IPS-20b (cell line): ENCODE results near the gene HDHD5.
"Not testable (repeated sequence)": the region's sequence is repeated elsewhere in the genome, so short reads cannot be mapped to it uniquely, and the experiment has no call there.

ENCODE experiments used
- H3K27ac ChIP-seq: one replicate; pipeline ENCODE4 v1.5.1; 2013; ENCODE audit warnings: low read length
- H3K27me3 ChIP-seq: 2 replicates; pipeline ENCODE4 v1.6.1; 2013; ENCODE audit warnings: mild to moderate bottlenecking, low read length, inconsistent platforms; ENCODE audit not compliant: insufficient read depth
- H3K36me3 ChIP-seq: 2 replicates; pipeline ENCODE4 v1.6.1; 2013; ENCODE audit warnings: low read depth, mild to moderate bottlenecking, inconsistent platforms, low read length, moderate library complexity; ENCODE audit not compliant: insufficient read depth
- H3K4me1 ChIP-seq: 2 replicates; pipeline ENCODE4 v1.6.1; 2013; ENCODE audit warnings: mild to moderate bottlenecking, control low read depth, inconsistent platforms, low read length, moderate library complexity; ENCODE audit not compliant: insufficient read depth
- H3K4me3 ChIP-seq: 2 replicates; pipeline ENCODE4 v1.5.1; 2013; ENCODE audit warnings: mild to moderate bottlenecking, low read length, inconsistent platforms
- H3K9ac ChIP-seq: 2 replicates; pipeline ENCODE4 v1.6.1; 2013; ENCODE audit warnings: low read depth, mild to moderate bottlenecking, inconsistent platforms, low read length, moderate library complexity
- H3K9me3 ChIP-seq: 2 replicates; pipeline ENCODE4 v1.6.1; 2013; ENCODE audit warnings: mild to moderate bottlenecking, low read depth, low read length, inconsistent platforms; ENCODE audit not compliant: insufficient read depth

HDHD5 gene

DNA sequence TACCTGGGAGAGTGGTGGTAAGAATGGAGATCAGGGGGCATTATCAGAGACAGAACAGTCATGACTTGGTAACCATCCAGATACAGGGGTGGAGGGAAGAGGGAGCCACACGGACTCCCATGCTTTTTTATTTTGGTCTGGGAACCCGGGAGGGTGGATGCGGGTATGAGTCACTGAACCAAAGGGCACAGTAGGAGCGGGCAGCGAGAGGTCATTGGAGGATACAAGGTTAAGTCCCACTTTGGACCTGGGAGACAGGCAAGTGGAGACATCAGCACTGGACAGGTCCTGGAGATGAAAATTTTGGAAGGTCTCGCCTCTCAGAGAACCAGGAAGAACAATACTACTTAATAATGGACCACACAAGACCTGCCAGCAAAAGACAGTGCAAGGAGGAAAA lies 6.7 kb downstream of the HDHD5 start:
- no peak overlapping the region for H3K27ac ChIP-seq
- no peaks in the 10 kb centered on the region for H3K27me3 ChIP-seq
- no peaks in the 10 kb centered on the region for H3K9me3 ChIP-seq

DNA sequence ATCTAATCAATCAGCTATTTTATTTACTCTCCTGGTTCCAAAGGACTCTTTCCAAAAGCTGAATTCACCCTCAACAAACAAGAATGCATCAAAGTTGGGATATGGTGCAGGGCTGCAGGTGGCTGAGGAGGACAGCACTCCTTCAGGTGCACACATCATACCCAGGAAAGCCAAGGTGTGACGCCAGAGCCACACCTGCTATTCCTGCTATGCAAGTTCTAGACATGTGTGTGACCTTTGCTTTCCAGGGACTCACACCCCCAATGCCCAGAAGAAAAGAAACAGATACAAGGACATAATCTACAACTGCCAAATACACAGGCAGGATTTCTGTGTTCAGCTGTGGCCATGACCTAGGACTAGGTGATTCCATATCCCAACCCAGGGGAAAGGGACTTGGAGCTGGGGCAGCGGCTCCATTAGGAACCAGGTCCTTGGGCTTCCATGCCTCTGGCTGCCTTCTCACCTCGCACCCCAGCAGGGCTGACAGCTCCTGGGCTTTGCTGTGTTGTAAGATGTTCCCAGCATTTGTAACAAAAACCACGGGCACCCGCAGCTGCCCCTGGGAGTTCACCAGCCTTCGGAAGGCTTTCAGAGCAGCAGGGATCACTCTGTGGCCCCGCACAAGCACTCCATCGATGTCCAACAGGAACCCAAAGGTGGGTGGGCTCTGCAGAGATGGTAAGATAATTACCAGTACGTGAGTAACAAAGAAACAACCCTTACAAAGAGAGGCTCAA lies 9.8 kb downstream of the HDHD5 start:
- Histone ChIP-seq H3K36me3 (peaks cover 20% of the 10 kb centered on the region), H3K9me3 (no peaks in the 10 kb centered on the region), H3K27ac (no peak overlapping the region), H3K4me3 (no peak overlapping the region), H3K27me3 (no peaks in the 10 kb centered on the region), H3K9ac (no peak overlapping the region), H3K4me1 (no peaks in the 10 kb centered on the region)

More for the DNA sequence above, 6.7 kb downstream of the HDHD5 start:
- no peaks in the 10 kb centered on the region for H3K4me1 ChIP-seq
- no peak overlapping the region for H3K9ac ChIP-seq
- peaks cover 14% of the 10 kb centered on the region; the same call in 1 of the 2 replicates for H3K36me3 ChIP-seq
- no peak overlapping the region for H3K4me3 ChIP-seq

DNA sequence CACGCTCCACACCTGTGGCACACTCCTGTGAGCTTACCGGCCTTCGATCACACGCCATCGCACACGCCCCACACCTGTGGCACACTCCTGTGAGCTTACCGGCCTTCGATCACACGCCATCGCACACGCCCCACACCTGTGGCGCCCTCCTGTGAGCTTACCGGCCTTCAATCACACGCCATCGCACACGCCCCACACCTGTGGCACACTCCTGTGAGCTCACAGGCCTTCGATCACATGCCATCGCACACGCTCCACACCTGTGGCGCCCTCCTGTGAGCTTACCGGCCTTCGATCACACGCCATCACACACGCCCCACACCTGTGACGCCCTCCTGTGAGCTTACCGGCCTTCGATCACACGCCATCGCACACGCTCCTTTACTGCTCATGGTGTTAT lies 11.6 kb downstream of the HDHD5 start:
- not testable (repeated sequence) for H3K27ac ChIP-seq, H3K4me3 ChIP-seq, H3K9me3 ChIP-seq, H3K4me1 ChIP-seq, H3K27me3 ChIP-seq, H3K9ac ChIP-seq
- H3K36me3 ChIP-seq = peaks cover 38% of the 10 kb centered on the region

DNA sequence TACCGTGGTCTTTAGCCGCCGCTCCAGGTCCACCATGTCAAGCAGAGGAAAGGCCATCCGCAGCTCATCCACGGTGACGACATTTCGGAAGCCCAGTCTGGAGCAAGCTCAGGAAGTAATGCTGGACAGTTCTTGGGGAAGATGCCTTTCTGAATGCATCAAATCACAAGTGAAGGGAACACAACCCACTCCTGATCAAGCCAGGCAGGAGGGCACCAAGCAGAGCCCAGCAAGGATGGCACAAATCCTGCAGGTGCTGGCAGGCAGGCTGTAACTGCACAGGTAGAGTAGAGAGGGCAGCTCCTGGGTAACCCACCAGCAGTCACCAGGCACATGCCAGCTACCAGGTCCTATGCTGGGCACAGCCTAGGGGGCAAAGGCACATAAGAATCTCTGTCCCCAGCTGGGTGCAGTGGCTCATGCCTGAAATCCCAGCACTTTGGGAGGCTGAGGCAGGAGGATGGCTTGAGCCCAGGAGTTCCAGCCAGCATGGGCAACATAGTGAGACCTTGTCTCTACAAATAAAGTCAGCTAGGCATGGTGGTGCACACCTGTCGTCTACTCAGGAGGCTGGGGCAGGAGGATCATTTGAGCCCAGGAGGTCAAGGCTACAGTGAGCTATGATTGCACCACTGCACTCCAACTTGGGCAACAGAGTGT lies 13.9 kb downstream of the HDHD5 start:
- H3K36me3 ChIP-seq = peaks cover 60% of the 10 kb centered on the region
- H3K9me3 ChIP-seq = no peaks in the 10 kb centered on the region
- no peaks in the 10 kb centered on the region for H3K4me1 ChIP-seq
- H3K9ac ChIP-seq = no peak overlapping the region
- H3K27me3 ChIP-seq = no peaks in the 10 kb centered on the region
- H3K27ac ChIP-seq = no peak overlapping the region
- H3K4me3 ChIP-seq = no peak overlapping the region

DNA sequence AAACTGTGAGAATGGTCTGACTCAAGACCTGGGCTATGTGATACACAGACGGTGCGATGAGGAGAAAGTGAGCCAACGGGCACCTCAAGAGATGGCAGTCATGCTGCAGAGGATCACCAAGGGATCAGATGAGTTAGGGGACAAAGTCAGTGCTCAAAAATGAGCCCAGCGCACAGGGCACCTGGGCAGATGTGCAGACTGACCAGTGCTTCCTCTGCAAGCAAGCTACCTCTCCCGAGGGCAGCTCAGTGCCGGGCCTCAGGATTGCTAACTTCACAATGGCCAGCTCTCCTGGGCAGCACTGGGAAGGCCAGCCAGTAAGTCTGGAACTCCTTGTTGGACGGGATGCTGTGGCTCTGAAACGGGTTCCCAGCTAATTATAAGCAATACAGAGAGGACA lies 15.3 kb downstream of the HDHD5 start:
- no peaks in the 10 kb centered on the region for H3K4me1 ChIP-seq
- H3K36me3 ChIP-seq = peaks cover 68% of the 10 kb centered on the region

DNA sequence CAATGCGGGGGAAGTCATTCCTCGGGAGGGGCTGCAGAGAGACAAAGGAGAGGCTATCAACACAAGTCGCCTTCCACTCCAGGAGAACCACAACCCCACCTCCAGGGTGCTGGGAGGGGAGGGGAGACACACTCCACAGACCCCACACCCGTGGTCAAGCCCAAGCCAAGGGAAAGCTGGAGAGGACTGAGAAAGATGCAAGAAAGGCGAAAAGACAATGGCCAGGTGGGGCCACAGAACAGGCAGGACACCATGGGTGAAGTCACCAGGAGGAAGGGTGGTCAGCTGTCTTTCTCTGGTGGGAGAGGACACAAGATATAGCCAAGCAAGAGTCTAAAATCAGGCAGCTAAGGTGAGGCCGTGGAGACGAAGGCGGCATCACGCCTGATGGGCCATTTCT lies 16.0 kb downstream of the HDHD5 start:
- no peak overlapping the region for H3K27ac ChIP-seq
- H3K9ac ChIP-seq = no peak overlapping the region
- H3K36me3 ChIP-seq = peaks cover 71% of the 10 kb centered on the region
- H3K27me3 ChIP-seq = no peaks in the 10 kb centered on the region
- no peaks in the 10 kb centered on the region for H3K4me1 ChIP-seq
- no peak overlapping the region for H3K4me3 ChIP-seq
- no peaks in the 10 kb centered on the region for H3K9me3 ChIP-seq

More for the DNA sequence above, 15.3 kb downstream of the HDHD5 start:
- Histone ChIP-seq H3K27me3 (no peaks in the 10 kb centered on the region), H3K9me3 (no peaks in the 10 kb centered on the region), H3K27ac (no peak overlapping the region), H3K4me3 (no peak overlapping the region), H3K9ac (no peak overlapping the region)

DNA sequence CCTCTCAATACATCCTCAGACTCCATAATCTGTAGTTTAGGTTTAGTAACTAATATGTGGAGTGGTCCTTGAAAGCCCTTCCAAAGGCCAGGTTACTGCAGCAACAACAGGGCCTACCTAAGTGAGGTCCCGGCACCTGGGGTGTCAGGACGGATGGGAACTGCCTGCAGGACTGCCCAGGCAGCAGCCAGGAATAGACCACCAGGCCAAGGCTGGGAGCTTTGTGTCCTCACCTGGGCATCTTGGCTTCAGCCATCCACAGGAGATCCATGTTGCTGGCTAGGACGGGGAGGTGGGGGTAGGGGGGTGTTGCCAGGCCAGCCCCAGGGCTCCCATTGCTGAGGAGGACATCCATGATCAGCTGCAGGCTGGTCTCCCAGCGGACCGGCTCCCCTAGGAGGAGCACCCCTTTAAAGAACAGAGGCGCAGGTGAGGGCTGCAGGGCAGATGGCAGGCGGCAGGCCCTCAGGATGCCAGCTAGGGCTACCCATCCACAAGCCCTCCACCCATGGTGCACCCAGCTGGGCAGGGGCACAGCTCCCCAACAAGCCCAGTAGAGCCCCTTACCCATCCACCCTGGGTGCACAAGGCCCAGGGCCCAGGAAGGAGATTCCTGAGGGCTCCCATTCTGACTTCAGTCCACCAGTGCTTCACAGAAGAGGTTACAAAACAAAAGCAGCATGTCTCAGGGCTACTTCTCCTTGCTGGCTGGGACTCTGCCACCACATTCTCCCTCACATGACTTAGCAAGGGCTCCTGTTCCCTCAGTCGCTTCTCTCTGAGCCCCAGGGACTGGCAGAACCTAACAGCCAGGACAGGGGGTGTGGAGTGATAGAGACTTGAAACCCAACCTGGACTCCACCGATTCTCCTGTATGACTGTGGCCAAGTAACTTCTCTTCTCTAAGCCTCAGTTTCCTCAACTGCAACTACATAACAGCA lies 18.0 kb downstream of the HDHD5 start:
- peaks cover 76% of the 10 kb centered on the region for H3K36me3 ChIP-seq
- H3K27me3 ChIP-seq = no peaks in the 10 kb centered on the region
- no peaks in the 10 kb centered on the region for H3K4me1 ChIP-seq
- no peaks in the 10 kb centered on the region for H3K9me3 ChIP-seq
- H3K9ac ChIP-seq = no peak overlapping the region
- H3K4me3 ChIP-seq = no peak overlapping the region
- H3K27ac ChIP-seq = no peak overlapping the region

DNA sequence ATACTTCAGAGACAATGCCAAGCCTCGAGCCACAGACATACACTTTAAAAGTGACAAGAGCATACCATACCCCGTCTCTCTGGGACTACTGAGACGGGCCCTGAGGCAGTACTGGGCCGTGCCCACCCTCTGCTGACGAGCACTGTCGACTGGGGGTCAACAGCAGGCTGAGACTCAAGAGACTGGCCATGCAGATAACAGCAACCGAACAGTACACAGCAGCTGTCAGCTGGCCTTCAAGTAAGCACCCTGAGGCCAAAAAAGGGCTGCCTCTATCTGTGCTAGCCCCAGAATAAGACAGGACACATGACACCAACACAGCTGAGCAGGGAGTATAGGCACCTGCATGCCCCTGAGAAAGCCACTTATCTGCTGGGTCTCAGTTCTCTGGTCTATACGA lies 19.1 kb downstream of the HDHD5 start:
- Histone ChIP-seq H3K4me3 (no peak overlapping the region), H3K36me3 (peaks cover 73% of the 10 kb centered on the region), H3K9ac (no peak overlapping the region), H3K9me3 (no peaks in the 10 kb centered on the region), H3K27me3 (no peaks in the 10 kb centered on the region), H3K27ac (no peak overlapping the region), H3K4me1 (no peaks in the 10 kb centered on the region)

DNA sequence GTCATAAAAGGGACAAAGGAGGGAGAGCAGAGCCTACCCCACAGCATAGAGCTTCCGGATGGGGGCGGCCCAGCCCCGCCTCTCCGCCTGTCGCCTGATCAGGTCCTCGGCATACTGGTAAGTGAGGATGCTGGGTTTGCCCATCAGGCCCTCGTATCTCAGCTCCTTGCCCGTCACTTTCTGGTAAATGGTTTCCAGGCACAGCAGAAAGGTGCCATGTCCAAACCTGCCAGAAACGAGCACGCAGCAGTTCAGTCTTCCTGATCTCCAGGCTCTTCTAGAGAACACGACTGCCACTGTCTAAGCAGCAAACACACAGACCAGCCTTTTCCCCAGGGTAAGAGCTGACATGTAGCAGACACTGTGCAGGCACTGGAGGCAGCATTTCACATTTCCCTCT lies 20.6 kb downstream of the HDHD5 start:
- no peaks in the 10 kb centered on the region for H3K9me3 ChIP-seq
- no peaks in the 10 kb centered on the region for H3K27me3 ChIP-seq
- H3K4me1 ChIP-seq = no peaks in the 10 kb centered on the region
- H3K27ac ChIP-seq = no peak overlapping the region
- no peak overlapping the region for H3K4me3 ChIP-seq
- peaks cover 61% of the 10 kb centered on the region for H3K36me3 ChIP-seq
- H3K9ac ChIP-seq = no peak overlapping the region

DNA sequence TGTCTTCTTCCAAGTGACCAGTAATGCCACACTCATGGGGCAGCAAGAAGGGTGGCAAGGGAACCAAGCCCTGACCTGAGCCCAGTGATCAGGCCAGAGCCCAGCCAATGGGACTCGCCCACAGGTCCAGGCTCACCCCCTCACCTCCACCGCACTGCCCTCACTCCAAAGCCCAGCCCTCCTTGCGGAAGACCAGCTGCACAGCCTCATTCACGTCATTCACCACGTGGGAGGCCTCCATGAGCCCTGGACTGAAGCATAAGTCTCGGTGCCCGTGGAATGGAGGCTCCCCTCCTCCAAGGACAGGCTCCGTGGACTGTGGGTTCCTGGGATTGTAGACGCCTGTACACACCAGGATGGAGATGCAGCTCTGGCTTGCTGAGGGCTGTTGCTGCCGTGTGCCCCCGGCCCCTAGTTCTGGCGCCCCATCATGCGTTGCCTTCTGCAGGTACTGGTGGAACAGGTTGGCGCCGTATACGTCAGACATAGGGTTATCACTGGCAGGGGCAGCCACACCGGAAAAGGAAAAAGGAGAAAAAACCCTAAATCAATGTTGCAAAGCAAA lies 21.1 kb downstream of the HDHD5 start:
- no peak overlapping the region for H3K27ac ChIP-seq
- H3K4me1 ChIP-seq = no peaks in the 10 kb centered on the region
- H3K36me3 ChIP-seq = peaks cover 56% of the 10 kb centered on the region
- no peaks in the 10 kb centered on the region for H3K9me3 ChIP-seq
- no peaks in the 10 kb centered on the region for H3K27me3 ChIP-seq
- no peak overlapping the region for H3K4me3 ChIP-seq
- no peak overlapping the region for H3K9ac ChIP-seq

DNA sequence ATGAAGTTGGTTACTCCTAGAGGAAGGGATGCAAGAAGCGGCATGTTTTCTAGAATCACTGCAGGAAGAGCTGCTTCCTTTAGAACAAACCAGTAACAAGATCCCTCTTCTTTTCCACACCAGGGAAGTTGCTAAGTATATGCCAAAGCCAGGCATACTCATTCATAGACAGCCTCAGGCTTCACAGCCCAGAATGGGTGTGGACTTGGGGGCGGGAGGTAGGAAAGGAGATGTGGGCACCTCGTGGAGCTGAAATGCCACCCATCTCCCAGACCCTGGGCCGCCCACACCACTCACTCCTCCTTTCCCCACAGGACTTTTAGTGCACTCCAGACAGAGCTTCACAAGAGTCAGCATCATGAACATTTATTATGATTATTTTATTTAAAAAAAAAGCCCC lies 21.9 kb downstream of the HDHD5 start:
- Histone ChIP-seq H3K4me1 (peaks cover under 1% of the 10 kb centered on the region; the same call in 1 of the 2 replicates), H3K9ac (no peak overlapping the region), H3K27ac (no peak overlapping the region), H3K27me3 (no peaks in the 10 kb centered on the region), H3K9me3 (no peaks in the 10 kb centered on the region), H3K36me3 (peaks cover 48% of the 10 kb centered on the region), H3K4me3 (no peak overlapping the region)
